GM12873 (cell line): ENCODE data around the gene RIOX2.

Experiments
- CTCF ChIP-seq: IDR thresholded peaks from 2 replicates; pipeline ENCODE4 v1.5.1; 2012; ENCODE audit warnings: low read depth, mild to moderate bottlenecking, moderate library complexity, low read length, control low read depth; ENCODE audit not compliant: insufficient read depth; ENCODE audit errors: missing control alignments

Gene RIOX2

DNA sequence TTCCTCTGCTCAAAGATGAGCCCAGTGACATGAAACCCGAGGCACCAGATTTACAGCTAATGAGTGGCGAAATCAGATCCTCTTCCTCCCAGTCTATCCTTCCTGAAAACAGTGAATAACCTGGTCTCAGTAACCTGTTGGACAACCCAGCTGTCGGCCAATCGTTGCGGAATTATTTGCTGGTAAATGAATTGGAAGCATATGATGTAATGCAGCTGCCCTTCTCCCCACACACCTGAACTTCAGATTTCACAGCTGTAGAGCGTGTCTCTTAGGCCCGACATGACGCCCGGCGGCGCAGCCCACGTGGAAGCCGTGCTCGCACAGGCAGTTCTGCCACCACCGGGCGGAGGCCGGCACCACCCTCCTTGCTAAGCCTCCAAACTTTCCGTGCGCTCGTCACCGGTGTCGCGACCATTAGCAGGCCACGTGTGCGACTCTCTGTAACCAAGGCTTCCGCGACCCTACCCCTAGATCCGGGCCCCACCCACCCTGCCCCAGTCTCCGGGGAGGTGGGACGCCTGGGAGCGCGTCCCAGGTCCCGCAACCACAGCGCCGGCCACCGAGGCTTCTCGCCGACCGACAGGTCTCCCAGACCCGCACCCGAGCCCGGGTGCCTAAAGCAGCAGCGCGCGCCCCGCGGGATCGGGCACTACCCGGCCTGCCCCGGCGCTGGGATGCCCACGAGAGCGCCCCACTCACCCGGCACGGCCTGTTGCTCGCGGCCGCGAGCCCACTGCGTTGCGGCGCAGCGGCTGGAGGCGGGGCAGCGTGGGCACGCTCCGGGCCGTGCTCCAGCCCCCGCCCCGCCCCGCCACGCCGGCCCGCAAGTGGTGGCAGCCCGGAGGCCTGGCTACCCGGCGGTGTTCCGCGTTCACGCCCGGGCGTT is at the start of gene RIOX2:
Gene RIOX2, minus strand, starts transcription at position 753 of the 889 bp plus-strand sequence. CDS start 4,838 bp downstream, outside the sequence.
- peak; percentile 8 for TF ChIP-seq CTCF

- no peak for TF ChIP-seq CTCF
Measured at GRCh38 chr3:98020412-98020811, 48.2 kb upstream of the RIOX2 start.

DNA sequence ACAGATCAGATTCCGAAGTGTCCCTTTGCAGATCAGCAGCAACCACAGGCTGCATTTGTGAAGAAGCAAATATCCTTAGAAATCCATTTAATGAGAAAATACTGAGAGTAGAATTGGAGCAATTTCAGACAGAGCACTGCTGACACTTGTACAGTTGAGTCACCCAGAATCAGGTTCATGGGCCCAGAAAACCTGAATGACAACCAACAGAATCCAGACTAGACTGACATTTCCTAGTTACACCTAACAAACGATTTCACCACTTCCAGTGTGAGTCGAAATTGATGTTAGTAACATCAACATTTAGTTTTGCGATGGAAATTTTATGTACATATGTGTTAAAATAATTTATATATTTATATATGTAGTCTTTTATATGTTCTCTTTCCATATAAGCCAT is 46.1 kb upstream of the RIOX2 start:
- TF ChIP-seq CTCF, result no peak

- TF ChIP-seq CTCF, result no peak
Measured at GRCh38 chr3:98014268-98014585, 42.0 kb upstream of the RIOX2 start.

DNA sequence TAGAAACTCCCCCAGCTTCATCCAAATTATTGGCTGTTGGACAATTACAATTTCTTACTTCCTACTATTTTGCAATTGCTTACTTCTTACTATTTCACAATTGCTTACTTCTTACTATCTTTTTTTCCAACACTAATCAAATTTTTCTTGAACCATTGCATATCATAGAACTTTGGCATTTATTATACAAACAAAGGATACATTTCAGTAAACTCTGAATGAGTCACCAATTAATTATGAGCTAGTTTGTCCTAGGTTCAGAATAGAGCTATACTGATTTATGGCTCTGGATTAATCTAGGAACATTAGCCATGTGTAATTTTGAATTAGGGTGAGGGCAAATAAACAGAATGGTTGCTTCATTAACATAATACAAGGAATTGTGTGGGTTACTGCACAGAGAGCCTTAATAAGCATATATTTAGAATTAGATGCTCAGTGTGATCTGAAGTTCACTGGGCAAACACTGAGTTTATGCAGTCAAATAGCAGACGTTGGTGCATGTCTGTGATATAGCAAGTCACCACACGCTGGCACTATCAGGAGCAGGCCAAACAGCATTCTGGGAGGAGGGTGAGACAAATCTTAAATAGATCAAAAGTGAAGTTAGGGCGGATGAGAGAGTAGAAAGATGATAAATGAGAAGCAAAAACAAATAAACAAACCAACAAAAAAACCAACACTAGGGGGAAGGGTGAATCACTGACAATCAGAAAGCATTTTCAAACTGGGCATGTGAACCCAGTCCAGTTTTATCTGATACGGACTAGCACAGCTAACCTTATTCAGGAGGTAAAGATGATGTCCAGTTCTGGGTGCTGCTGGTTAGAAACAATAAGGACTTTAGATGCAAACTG is 41.4 kb upstream of the RIOX2 start:
- no peak for TF ChIP-seq CTCF

- no peak for TF ChIP-seq CTCF
Measured at GRCh38 chr3:98012979-98013378, 40.7 kb upstream of the RIOX2 start.

- TF ChIP-seq CTCF, result no peak
Measured at GRCh38 chr3:98010194-98010882, 38.1 kb upstream of the RIOX2 start.
